Measurements from ENCODE around the gene TMEM89.

GRCh38 chr3:48636149-48636655 is 14.6 kb upstream of the TMEM89 start:
- TF ChIP-seq ZNF747 (tag by site-specific recombination; IDR thresholded peaks at IDR 0.05) = no peak
- TF ChIP-seq ZBTB49 (tag by site-specific recombination; IDR thresholded peaks at IDR 0.05; ENCODE audit: low read depth) = no peak
- TF ChIP-seq ZNF350 (tag by site-specific recombination; IDR thresholded peaks at IDR 0.05) = no peak
- no peak for TF ChIP-seq TCF7L2 (IDR thresholded peaks at IDR 0.05; ENCODE audit: borderline replicate concordance, low read depth, low read length)
- no peak for TF ChIP-seq ZNF426 (tag by site-specific recombination; IDR thresholded peaks at IDR 0.05)
- TF ChIP-seq REST (tag by site-specific recombination; IDR thresholded peaks at IDR 0.05) = no peak
- TF ChIP-seq CTCF (tag by site-specific recombination; IDR thresholded peaks at IDR 0.05) = no peak
- no peak for TF ChIP-seq ZNF18 (tag by site-specific recombination; IDR thresholded peaks at IDR 0.05)
- TF ChIP-seq ZNF24 (tag by site-specific recombination; IDR thresholded peaks at IDR 0.05) = no peak
- TF ChIP-seq ZNF785 (tag by site-specific recombination; IDR thresholded peaks at IDR 0.05) = no peak
- TF ChIP-seq ZNF639 (tag by site-specific recombination; IDR thresholded peaks at IDR 0.05) = no peak

All from HEK293 (cell line).